SW 1271 (cell line): ENCODE data around the gene SLC22A23.

Source experiments
- DNase-seq, 2 experiments: peaks; one replicate each; lab custom pipeline; 2025; lab: John Stamatoyannopoulos, UW

The SLC22A23 gene

DNA sequence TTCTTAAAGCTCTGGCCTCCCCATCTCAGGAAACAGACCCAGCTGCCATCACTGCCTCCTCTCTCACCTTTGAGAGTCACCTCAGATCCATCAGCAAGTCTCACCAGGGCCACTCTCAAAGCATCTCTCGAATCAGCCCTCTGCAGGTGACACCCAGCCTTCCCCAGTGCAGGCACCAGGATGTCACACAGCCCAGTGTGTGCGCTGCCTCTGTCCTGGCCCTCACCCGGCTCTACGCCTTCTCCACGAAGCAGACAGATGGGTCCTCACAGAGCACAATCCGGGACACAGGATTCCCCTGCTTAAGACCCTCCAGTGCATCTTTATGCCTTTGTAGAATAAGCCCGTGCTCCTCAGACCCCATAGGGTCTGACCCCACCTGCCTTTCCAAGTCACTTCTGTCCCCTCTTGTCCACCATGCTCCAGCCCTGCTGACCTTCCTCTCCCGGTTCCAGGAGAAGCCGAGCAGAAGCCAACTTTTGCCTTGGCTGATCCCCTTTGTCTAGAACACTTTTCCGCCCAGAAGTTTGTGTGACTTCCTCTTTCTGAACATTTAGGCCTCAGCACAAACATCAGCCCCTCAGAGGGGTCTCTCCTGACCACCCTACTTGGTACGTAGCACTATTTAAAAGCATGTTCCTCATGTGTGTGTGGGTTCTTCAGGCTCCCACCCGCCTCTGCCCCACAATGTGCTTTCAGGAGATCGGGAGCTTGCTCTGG lies 137.9 kb downstream of the SLC22A23 start:
- no peak for DNase-seq

DNA sequence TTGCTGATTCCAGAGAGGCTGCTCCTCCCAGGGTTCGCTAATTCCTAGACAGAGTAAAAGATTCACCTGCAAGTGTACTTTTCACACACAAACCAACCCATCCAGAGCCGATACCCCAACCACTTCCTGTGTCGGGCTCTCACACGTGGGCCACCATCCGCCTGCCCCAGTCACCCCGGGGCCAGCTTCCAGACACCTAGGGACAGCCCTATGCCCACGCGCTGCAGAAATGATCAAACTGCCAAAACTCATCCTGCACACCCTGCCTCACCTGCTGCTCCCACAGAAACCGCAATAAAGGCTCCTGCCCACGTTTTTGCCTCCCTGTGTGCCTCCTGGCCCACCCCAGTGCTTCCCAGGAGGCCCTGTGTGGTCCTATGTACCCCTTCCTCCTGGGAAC lies 138.6 kb downstream of the SLC22A23 start:
- no peak for DNase-seq

DNA sequence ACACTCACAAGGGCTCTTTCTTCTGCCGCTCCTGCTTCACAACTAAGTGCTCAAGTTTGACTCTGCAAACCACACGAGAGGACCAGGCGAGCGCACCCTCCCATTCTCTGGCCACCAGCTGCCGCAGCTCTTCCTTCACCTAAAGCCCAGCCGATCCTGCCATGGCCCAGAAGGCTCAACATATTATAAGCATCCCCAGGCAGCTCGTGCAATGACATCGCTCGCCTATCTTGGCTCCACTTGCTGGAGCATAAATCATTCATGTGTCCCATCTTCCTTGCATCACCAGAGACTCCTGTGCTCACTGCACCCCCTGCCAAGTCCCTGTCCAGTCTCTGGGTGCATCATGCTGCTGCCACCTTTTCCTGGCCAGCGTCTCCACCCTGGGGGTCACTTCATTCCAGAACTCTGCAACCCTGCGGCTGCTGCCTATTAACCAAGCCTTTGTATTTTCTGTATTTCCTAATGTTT lies 139.1 kb downstream of the SLC22A23 start:
- no peak for DNase-seq

DNA sequence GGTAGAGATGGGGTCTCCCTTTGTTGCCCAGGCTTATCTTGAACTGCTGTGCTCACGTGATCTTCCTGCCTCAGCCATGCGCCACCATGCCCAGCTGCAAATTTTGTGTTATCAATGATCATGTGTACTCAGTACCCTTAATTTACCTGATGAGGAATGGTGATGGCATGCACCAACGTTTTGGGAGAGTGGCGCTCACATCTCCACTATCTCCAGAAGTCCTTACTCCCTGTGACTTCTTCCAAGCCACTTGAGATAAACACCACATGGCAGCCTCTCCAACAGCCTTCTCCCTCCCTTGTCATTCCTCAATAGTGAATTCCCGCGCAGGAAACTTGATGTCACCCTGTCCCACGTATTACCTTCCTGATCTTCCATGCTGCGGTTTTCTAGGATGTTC lies 140.0 kb downstream of the SLC22A23 start:
- no peak for DNase-seq

DNA sequence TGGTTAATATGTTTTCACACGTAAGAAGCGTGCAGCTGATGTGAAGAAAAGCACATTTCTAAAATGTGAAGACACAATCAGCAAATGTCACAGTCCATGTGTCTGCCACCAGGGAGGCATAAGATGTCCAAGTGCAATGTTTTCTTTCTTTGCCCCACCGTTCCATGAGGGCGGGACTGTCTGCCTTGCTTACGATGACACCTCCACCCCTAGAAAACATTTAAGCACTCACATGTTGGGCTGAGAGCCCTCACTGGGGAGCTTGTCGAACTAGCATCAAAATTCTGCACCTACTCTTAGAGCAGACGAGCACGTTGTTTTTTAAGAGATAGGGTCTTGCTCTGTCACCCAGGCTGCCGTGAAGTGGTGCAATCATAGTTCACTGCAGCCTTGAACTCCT lies 140.5 kb downstream of the SLC22A23 start:
- DNase-seq: no peak

DNA sequence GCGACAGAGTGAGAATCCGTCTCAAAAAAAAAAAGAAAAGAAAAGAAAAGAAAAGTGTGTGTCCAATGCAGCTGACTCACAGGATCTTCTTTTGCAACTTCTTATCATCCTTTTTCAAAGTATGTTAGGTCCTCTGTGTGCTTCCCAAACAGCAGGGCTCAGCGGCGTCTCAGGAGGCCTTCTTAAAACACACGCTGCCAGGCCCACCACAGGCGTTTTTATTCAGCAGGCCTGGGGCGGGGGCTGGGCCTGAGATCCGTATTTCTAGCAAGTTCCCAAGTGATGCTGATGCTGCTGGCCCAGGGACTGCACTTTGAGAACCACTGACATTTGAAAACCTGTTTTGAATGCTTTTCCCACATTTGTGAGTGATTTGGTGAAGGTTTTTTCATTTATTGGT lies 141.0 kb downstream of the SLC22A23 start:
- no peak for DNase-seq

DNA sequence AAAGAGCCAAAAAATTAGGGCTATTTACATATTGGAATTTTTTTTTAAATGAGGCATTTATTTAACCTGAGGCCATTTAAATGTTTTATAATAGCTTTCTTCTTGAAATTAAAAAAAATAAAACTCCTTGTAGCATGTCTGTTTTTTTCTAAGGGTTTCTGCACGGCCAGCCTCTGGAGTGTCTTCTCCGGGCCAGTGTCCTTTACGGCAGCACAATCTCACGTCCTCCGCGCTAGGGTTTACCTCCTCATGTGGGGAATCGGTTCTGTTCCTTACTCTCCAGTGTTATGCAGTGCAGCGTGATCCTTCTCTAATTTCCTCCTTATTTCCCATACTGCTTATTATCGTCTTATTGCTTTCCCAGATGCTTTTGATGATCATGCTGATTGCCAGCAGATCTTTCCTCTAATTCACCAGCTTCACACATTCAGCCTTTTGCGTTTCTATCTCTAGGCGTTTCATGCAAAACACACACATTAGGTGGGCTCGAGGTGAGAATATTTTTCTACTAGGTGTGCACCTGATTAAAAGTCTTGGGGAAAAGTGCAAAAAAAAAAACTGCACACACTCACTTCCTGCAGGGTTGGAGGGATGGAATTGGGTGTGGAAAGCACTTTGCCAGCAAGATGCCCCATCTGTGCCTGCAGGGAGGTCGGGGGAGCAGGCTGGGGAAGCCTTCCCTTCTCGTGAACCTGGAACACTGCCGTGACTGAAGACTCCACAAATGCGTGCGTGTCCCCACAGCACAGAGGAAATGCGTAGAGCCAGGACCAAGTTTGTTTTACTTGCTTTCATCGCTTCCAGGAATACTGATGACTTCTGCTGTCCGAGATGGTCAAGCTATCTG lies 142.0 kb downstream of the SLC22A23 start:
- no peak for DNase-seq

DNA sequence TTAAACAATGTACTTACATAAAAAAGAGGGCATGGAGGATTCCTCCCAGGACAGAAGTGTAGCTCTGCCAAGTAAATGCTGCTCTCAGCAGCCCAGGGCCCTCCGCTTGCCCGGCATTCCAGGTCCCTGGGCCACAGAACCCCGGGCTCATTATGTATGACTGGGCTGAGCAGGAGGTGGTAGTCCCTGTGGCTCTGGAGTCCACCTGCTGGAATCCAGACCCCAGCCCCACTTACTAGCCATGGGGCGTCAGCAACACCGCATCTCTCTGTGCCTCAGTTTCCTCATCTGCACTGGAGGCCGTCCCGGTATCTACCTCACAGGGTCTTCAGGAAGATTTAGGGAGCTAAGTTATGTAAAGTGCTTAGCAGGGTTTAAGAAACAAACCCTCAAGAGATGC lies 142.7 kb downstream of the SLC22A23 start:
- DNase-seq: no peak

DNA sequence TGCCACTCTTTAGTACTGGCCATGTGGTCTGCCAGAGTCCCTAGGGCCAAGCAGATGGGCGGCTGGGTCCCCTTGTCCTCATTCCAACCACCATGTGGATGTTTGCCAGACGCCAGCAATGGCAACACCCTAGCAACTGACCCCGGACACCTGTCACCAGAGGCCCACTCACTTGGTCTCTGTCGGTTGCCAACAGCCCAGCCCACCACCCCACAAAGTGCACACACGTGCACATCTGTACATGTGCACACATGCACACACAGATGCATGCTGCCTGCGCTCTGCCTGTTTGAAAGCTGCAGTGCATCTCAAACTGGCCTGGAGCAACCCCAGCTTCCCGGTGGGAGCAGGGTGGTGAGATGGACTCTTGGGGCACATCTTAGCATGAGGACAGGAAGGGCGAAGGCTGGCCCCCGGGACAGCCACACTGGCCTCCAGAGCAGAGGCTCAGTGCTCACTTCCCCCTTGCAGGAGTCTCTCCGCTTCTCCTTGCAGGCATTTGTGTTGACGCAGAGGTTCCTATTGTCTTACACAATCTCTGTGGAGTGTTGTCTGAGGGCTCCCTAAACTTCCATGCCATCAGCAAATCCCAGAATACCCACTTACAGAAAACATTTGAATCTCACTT lies 144.1 kb downstream of the SLC22A23 start:
- DNase-seq: no peak

DNA sequence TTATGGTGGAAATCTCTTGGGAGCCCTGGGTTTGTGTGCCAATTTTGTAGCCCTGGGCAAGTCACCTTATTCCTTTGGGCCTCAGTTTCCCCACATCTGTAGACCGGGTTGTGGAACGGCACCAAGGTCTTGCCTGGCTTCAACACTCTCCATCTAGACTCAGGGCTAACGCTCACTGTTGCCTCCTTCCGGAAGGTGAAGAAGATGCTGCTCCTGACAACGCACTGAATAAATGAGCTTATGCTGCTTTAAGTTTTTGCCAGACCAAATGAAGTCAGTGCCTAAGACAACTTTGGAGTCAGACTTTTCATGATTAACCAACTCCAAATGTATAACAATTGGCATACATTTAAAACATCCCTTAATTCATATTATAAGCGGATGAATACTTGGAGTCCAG lies 145.0 kb downstream of the SLC22A23 start:
- no peak for DNase-seq

DNA sequence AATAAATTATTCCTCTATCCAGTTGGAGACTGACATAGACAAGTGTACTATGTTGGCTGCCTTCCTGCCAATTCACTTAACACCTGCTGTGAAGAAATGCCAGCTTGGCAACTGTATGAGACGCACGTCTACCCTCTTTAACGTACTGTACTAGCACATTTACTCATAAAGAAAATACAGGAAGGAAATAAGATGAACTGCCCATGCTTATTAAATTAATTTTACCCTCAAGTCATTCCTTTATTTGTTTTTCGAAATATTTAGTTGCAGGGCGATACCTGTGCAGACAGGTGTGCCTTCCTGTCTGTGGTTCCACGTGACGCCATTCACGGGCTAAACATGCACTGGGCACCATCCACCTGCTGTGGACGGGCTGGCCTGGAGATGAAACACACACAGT lies 146.1 kb downstream of the SLC22A23 start:
- no peak for DNase-seq

DNA sequence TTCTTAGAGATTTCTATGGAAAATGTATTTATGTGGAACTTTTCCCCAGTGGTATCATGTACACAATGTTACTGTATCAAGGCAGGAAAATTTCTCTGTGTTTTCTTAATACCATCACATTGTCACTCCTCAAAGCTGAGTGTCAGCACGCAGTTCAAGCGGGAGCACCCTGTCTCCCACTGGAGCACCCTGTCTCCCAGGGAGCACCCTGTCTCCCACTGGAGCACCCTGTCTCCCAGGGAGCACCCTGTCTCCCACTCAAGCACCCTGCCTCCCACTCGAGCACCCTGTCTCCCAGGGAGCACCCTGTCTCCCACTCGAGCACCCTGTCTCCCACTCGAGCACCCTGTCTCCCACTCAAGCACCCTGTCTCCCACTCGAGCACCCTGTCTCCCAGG lies 146.8 kb downstream of the SLC22A23 start:
- no peak for DNase-seq

DNA sequence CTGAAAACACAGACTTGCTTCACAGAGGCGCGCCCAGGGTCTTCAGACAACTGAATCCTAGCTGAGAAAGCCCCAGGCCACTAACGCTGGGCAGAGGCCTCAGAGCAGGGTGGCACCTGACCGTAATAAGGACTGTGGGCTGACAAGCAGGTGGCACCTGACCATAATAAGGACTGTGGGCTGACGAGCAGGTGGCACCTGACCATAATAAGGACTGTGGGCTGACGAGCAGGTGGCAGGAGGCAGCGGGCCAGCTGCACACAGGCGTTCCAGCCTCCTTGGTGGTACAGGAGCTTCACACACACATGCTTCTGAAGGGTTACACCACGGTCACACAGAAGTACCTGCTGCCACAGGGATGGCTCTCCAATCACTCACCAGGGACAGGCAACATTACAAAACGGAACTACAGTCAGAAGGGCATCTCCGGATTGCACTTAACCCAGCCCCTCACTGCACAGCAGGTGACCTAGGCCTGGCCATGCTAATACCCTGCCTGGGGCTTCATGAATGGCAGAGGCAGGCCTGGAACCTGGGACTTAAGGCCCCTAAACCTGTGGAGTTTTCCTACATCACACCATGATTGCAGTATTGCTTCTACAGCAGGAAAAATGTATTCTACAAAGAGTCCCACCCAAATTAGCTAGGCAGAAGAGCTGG lies 147.3 kb downstream of the SLC22A23 start:
- DNase-seq: no peak

DNA sequence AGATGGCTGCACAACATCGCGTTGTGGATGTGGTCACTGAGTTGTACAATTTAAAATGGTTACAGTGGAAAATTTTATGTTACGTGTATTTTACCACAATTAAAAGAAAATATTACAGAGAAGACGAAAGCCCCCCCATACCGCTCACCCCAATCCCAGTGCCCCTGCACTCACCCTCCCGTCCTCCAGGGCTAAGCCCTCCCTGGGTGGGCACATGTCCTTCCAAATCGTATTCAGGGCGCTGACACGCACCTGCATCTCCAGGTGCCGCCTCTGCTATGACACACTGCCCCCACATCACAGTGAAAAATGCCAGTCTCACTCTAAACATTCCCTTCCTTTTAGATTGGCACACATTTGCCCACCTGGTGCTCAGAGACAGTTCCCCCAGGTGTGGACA lies 148.7 kb downstream of the SLC22A23 start:
- DNase-seq: no peak

DNA sequence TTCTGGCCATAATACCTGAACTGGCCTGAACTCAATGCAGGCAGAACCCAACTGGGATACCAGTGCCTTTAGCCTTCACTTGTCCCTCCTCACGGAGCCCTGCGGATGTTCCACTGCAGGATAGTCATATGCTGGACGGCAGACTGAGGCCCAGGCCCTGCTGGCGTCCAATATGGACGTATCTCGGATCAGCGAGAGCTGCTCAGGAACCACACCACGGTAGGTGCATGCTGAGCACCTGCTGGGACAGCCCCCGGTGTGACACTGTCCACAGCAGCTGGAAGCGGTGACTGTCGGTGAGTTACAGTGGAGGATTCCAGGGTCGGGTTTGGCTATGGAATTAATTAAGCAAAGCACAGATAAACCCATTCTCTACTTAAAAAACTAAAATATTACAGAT lies 149.4 kb downstream of the SLC22A23 start:
- DNase-seq: no peak

DNA sequence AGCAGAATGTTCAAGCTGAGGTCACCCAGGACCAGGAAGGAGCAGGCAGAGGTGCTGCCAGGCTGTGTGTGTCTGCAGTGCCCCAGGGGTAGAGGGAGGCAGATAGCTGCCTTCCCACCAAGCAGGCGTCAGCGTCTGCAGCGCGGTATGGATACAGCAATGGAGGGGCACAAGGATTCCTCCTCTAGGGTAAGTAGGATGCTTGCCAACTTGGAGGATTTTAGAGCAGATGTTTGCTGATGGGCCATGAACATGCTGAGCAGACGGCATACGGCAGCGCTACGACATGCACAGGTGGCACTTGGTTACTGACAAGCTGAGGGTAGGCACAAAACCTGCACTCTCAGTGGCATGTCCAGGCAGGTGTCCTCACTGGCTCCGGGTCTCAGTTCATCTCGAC lies 150.0 kb downstream of the SLC22A23 start:
- DNase-seq: no peak

DNA sequence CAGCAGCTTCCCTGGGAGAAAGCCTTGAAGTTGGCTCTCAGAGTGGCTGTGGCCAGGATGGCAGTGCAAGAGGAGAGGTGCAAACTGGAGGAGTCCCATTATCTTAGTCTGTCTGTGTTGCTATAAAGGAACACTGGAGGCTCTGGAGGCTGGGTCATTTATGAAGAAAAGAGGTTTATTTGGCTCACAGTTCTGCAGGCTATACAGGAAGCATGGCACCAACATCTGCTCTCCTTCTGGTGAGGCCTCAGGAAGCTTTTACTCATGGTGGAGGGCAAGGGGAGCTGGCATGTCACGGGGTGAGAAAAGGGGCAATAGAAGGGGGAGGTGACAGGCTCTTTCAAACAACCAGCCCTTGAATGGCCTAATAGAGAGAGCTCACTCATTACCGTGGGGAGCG lies 151.0 kb downstream of the SLC22A23 start:
- no peak for DNase-seq

DNA sequence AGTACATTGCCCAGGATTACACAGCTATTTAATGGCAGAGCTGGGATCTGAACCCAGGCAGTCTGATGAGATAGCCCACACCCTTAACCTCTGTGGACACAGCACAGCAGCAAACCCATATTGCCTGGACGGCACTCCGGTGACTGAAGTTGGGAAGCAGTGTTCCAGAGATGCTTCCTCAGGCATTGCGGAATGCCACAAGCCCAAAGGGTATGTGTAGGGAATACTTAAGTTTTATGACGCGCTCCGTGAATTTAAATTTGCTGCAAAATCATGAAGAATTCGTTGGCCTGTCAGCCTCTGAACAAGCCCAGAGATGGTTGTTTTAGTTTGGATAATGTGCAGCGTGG lies 151.7 kb downstream of the SLC22A23 start:
- no peak for DNase-seq

DNA sequence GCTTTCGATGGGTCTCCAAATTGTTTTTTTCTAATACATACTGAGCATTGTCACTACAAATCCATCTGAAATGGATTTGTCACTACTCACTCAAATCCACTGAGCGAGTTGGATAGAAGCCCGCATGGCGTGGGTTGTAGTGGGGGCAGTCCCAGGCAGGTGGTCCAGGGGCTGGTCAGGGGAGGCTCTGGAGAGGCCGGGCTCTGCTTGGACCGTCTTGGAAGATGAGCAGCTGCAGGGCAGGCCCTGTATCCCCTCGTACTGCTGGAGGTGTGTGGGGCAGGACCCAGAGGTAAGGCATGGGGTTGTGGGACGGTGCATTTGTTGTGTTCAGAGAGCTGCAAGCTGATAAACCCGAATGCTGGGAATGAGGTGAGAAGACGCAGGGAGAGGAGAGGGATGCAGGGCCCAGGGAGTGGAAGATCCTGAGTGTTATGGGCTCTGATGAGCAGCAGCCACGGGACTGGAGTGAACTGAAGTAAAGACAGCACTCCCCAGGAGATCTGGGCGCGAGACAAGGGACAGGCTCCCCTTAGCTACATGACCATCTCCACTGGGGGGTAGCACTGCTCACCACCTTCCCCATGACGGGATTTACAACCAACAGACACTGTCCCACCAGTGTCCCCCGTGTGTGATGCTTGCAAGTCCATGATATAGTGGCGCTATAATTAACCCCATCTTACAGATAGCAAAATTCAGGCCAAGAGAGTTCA lies 152.2 kb downstream of the SLC22A23 start:
- DNase-seq: no peak

DNA sequence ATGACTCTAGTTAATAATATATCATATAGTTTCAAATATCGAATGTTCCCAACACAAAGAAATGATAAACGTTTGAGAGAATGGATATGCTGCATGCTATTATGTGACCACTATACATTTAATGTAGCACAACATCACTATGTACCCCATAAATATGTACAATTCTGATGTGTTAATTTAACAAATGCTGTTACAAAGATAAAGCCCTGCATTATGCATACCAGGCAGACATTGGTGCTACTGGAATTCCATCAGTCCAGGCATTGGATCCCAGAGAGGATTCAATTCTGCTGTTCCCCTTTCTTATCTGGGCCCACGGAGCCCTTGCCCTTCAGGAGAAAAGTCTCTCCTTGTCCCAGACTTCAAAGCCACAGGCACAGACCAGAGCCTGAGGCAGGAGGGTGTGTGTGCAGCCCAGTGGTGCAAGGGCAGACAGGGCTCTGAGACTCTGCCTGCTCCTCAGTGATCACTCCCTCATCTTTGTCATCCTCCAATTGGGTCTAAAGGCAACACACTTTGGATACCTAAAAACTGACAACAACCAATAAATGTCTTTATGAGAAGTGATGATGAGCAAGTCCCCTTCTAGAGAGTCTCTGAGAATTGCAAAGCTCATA lies 152.9 kb downstream of the SLC22A23 start:
- no peak for DNase-seq

DNA sequence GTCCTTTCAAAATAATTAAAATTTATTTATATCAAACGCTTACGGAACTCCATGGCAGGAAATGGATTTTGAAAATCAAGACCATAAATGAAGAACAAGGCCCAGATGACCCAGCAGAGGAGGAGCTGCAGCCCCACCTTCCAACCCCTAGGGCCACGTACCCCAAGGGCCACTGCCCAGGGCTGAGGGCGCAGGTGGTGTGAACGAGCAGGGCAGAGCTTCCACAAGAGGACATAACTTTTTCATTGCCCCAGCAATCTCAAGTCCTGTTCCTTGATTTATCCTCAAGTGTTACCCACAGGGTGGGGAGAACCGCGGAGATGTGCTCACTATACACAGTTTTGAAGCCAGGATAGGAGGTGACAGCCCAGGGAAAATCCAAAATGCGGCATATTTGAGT lies 155.3 kb downstream of the SLC22A23 start:
- DNase-seq: no peak
